Measurements from ENCODE around the gene PTPRD. TPM values are rescaled to one million over a fixed set of nuclear protein-coding genes. Genes with fewer than 3 reads are reported as not detected.
"Not testable (repeated sequence)": the region's sequence is repeated elsewhere in the genome, so short reads cannot be mapped to it uniquely, and the experiment has no call there.

Gene PTPRD
- total RNA-seq, 1 experiment from 2014 or later: not detected

DNA sequence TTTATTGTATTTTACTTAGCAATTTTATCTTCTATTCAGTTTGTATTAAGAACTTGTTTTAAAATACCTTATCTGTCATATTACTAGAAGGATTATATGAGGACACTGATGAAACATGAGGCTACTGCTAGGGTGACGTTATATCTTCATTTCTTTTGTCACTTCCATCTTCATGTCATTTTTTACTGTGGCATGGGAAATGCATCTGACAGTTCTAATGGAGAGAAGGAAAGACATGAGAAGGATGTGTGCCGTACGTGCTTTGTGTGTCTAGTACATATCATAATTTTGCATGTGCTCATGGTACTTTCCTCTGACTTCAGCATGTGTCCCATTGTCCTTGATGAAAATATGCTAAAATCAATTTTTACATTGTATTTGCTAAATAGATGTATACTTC lies 258.2 kb downstream of the PTPRD start:
- in situ Hi-C loops (cut with HindIII; ENCODE audit: low pct_unique_long_range_greater_than_20kb, low sequenced_read_pairs): no loop called here
- POLR2A ChIA-PET: no interaction called here
- ATAC-seq: no peak
- DNase-seq (ENCODE audit: low read depth, low spot score): no peak
- TF ChIP-seq TCF7L2 (IDR thresholded peaks at IDR 0.05; ENCODE audit: low read depth, low read length) (no peak), SIN3A (IDR thresholded peaks at IDR 0.05; ENCODE audit: borderline replicate concordance, insufficient read depth, low read depth, low read length) (no peak)
- TF ChIP-seq, protein P1, sequence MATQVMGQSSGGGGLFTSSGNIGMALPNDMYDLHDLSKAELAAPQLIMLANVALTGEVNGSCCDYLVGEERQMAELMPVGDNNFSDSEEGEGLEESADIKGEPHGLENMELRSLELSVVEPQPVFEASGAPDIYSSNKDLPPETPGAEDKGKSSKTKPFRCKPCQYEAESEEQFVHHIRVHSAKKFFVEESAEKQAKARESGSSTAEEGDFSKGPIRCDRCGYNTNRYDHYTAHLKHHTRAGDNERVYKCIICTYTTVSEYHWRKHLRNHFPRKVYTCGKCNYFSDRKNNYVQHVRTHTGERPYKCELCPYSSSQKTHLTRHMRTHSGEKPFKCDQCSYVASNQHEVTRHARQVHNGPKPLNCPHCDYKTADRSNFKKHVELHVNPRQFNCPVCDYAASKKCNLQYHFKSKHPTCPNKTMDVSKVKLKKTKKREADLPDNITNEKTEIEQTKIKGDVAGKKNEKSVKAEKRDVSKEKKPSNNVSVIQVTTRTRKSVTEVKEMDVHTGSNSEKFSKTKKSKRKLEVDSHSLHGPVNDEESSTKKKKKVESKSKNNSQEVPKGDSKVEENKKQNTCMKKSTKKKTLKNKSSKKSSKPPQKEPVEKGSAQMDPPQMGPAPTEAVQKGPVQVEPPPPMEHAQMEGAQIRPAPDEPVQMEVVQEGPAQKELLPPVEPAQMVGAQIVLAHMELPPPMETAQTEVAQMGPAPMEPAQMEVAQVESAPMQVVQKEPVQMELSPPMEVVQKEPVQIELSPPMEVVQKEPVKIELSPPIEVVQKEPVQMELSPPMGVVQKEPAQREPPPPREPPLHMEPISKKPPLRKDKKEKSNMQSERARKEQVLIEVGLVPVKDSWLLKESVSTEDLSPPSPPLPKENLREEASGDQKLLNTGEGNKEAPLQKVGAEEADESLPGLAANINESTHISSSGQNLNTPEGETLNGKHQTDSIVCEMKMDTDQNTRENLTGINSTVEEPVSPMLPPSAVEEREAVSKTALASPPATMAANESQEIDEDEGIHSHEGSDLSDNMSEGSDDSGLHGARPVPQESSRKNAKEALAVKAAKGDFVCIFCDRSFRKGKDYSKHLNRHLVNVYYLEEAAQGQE (IDR thresholded peaks at IDR 0.05; ENCODE audit: insufficient read depth in 1 of 2, low read depth in 2 of 2, low read length in 1 of 2): no peak
- TF ChIP-seq, protein P2, sequence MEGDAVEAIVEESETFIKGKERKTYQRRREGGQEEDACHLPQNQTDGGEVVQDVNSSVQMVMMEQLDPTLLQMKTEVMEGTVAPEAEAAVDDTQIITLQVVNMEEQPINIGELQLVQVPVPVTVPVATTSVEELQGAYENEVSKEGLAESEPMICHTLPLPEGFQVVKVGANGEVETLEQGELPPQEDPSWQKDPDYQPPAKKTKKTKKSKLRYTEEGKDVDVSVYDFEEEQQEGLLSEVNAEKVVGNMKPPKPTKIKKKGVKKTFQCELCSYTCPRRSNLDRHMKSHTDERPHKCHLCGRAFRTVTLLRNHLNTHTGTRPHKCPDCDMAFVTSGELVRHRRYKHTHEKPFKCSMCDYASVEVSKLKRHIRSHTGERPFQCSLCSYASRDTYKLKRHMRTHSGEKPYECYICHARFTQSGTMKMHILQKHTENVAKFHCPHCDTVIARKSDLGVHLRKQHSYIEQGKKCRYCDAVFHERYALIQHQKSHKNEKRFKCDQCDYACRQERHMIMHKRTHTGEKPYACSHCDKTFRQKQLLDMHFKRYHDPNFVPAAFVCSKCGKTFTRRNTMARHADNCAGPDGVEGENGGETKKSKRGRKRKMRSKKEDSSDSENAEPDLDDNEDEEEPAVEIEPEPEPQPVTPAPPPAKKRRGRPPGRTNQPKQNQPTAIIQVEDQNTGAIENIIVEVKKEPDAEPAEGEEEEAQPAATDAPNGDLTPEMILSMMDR (IDR thresholded peaks at IDR 0.05): no peak
- no TSS peak for BruUV-seq (replicated peaks)
- H3K36me3 ChIP-seq (ENCODE audit: control insufficient read depth, insufficient read depth, low read length): no peaks in the 10 kb centered on the region
- CTCF ChIA-PET: no interaction called here
- H3K27ac ChIP-seq (ENCODE audit: low read length): no peak overlapping the region
- H3K4me3 ChIP-seq (ENCODE audit: low read depth in 2 of 2, low read length in 2 of 2): no peak overlapping the region
- no peaks in the 10 kb centered on the region for H3K27me3 ChIP-seq (ENCODE audit: control insufficient read depth, insufficient read depth, low read length)
- H3K9me3 ChIP-seq (ENCODE audit: control insufficient read depth, insufficient read depth, low read depth, low read length): no peaks in the 10 kb centered on the region
- no peaks in the 10 kb centered on the region for H3K4me1 ChIP-seq (ENCODE audit: control insufficient read depth, insufficient read depth, low read length)
- intact Hi-C loops (cut with micrococcal nuclease; ENCODE audit: unreplicated experiment): no loop called here

DNA sequence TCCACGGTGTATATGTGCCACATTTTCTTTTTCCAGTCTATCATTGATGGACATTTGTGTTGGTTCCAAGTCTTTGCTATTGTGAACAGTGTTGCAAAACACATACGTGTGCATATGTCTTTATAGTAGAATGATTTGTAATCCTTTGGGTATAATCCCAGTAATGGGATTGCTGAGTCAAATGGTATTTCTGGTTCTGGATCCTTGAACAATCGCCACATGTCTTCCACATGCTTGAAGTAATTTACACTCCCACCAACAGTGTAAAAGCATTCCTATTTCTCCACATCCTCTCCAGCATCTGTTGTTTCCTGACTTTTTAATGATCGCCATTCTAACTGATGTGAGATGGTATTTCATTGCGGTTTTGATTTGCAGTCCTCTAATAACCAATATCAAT lies 267.2 kb downstream of the PTPRD start:
- H3K4me1 ChIP-seq (ENCODE audit: control insufficient read depth, insufficient read depth, low read length); H3K27me3 ChIP-seq (ENCODE audit: control insufficient read depth, insufficient read depth, low read length); H3K9me3 ChIP-seq (ENCODE audit: control insufficient read depth, insufficient read depth, low read depth, low read length); H3K27ac ChIP-seq (ENCODE audit: low read length); in situ Hi-C loops (cut with HindIII; ENCODE audit: low pct_unique_long_range_greater_than_20kb, low sequenced_read_pairs); DNase-seq (ENCODE audit: low read depth, low spot score); POLR2A ChIA-PET; H3K4me3 ChIP-seq (ENCODE audit: low read depth in 2 of 2, low read length in 2 of 2); CTCF ChIA-PET; ATAC-seq; BruUV-seq (replicated peaks); intact Hi-C loops (cut with micrococcal nuclease; ENCODE audit: unreplicated experiment); H3K36me3 ChIP-seq (ENCODE audit: control insufficient read depth, insufficient read depth, low read length): not testable (repeated sequence)

DNA sequence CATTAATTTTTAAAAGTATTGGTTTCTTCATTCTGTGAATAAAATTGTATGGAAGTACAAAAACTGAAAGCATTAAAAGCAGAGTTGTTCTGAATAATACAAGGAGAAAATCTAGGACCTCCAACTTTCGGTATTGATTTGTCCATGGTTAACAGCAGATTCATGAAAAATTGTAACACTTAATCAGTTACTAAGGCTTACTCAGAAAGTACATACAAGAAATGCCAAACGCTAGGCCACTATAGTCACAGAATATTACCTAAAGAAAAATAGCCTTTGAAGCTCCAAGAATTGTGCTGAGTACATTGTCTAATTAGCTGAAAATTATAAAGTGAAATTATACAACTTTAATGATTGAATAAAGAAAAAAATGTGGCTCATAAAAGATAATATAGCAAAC lies 271.7 kb downstream of the PTPRD start:
- ChIA-PET CTCF (no interaction called here), POLR2A (no interaction called here)
- in situ Hi-C loops (cut with HindIII; ENCODE audit: low pct_unique_long_range_greater_than_20kb, low sequenced_read_pairs): no loop called here
- no peaks in the 10 kb centered on the region for H3K36me3 ChIP-seq (ENCODE audit: control insufficient read depth, insufficient read depth, low read length)
- no peaks in the 10 kb centered on the region for H3K9me3 ChIP-seq (ENCODE audit: control insufficient read depth, insufficient read depth, low read depth, low read length)
- TF ChIP-seq, protein P2 (IDR thresholded peaks at IDR 0.05): no peak
- TF ChIP-seq TCF7L2 (IDR thresholded peaks at IDR 0.05; ENCODE audit: low read depth, low read length) (no peak), POLR2AphosphoS5 (IDR thresholded peaks at IDR 0.05; ENCODE audit: low read depth, low read length) (no peak), SIN3A (IDR thresholded peaks at IDR 0.05; ENCODE audit: borderline replicate concordance, insufficient read depth, low read depth, low read length) (no peak)
- TF ChIP-seq, protein P1 (IDR thresholded peaks at IDR 0.05; ENCODE audit: insufficient read depth in 1 of 2, low read depth in 2 of 2, low read length in 1 of 2): no peak
- H3K4me1 ChIP-seq (ENCODE audit: control insufficient read depth, insufficient read depth, low read length): no peaks in the 10 kb centered on the region
- ATAC-seq (no peak), DNase-seq (ENCODE audit: low read depth, low spot score) (no peak)
- H3K27ac ChIP-seq (ENCODE audit: low read length): no peak overlapping the region
- no peak overlapping the region for H3K4me3 ChIP-seq (ENCODE audit: low read depth in 2 of 2, low read length in 2 of 2)
- intact Hi-C loops (cut with micrococcal nuclease; ENCODE audit: unreplicated experiment): no loop called here
- BruUV-seq (replicated peaks): no TSS peak
- no peaks in the 10 kb centered on the region for H3K27me3 ChIP-seq (ENCODE audit: control insufficient read depth, insufficient read depth, low read length)
